GM12878 (cell line): ENCODE results near the gene LMTK2. TPM values are rescaled to one million over a fixed set of nuclear protein-coding genes. Genes with fewer than 3 reads are reported as not detected.

ENCODE experiments used
- E2F4 ChIP-seq: IDR thresholded peaks from 2 replicates; pipeline ENCODE4 v1.6.1; 2012; ENCODE audit warnings: low read depth, low read length, improper control_type of control experiment
- GABPA ChIP-seq: IDR thresholded peaks from 2 replicates; pipeline ENCODE4 v1.6.1; 2014; ENCODE audit warnings: antibody characterized with exemption, low read depth, mild to moderate bottlenecking, inconsistent platforms
- IKZF2 ChIP-seq, 2 experiments: fragments of 450-650 bp; IDR thresholded peaks; 2 replicates each; pipeline ENCODE4 v1.6.1; 2017; ENCODE audit warnings: mild to moderate bottlenecking in 2 of 2, moderate library complexity in 2 of 2
- KDM1A ChIP-seq: fragments of 200-600 bp; sonication (generic); IDR thresholded peaks from 2 replicates; pipeline ENCODE4 v1.6.1; 2016; ENCODE audit warnings: borderline replicate concordance
- LARP7 ChIP-seq: fragments of 450-650 bp; IDR thresholded peaks from 2 replicates; pipeline ENCODE4 v1.6.1; 2017; ENCODE audit warnings: mild to moderate bottlenecking
- MTA2 ChIP-seq: fragments of 450-650 bp; IDR thresholded peaks from 2 replicates; pipeline ENCODE4 v1.6.1; 2016; ENCODE audit warnings: low read depth, mild to moderate bottlenecking, moderate library complexity
- MYC ChIP-seq: IDR thresholded peaks from 2 replicates; pipeline ENCODE4 v1.6.1; 2011; ENCODE audit warnings: mild to moderate bottlenecking, low read length, moderate library complexity, inconsistent platforms; ENCODE audit not compliant: insufficient read depth, insufficient replicate concordance, insufficient read length, severe bottlenecking
- NBN ChIP-seq: fragments of 450-650 bp; IDR thresholded peaks from 2 replicates; pipeline ENCODE4 v1.6.1; 2016
- NR2C1 ChIP-seq: fragments of 450-650 bp; IDR thresholded peaks from 2 replicates; pipeline ENCODE4 v1.6.1; 2017; ENCODE audit warnings: antibody characterized with exemption, mild to moderate bottlenecking, moderate library complexity
- NR2C2 ChIP-seq: IDR thresholded peaks from 2 replicates; pipeline ENCODE4 v1.6.1; 2011; ENCODE audit warnings: borderline replicate concordance, low read depth; ENCODE audit not compliant: control insufficient read depth, insufficient read length
- PKNOX1 ChIP-seq: fragments of 450-650 bp; IDR thresholded peaks from 2 replicates; pipeline ENCODE4 v1.6.1; 2016; ENCODE audit warnings: mild to moderate bottlenecking
- RAD21 ChIP-seq: IDR thresholded peaks from 2 replicates; pipeline ENCODE4 v1.6.1; 2011; ENCODE audit warnings: mild to moderate bottlenecking, low read depth, low read length, moderate library complexity; ENCODE audit not compliant: insufficient read depth
- USF2 ChIP-seq: IDR thresholded peaks from 2 replicates; pipeline ENCODE4 v1.6.1; 2011; ENCODE audit warnings: low read depth, low read length, improper control_type of control experiment, borderline replicate concordance
- ZBTB11 ChIP-seq: fragments of 450-650 bp; formaldehyde crosslinking; IDR thresholded peaks from 2 replicates; pipeline ENCODE4 v1.5.0; 2022; ENCODE audit warnings: mild to moderate bottlenecking, missing genetic modification characterization
- ZBTB33 ChIP-seq: fragments of 450-650 bp; IDR thresholded peaks from 2 replicates; pipeline ENCODE4 v1.6.1; 2017; ENCODE audit warnings: mild to moderate bottlenecking
- ZBTB4 ChIP-seq: fragments of 450-650 bp; formaldehyde crosslinking; IDR thresholded peaks from 2 replicates; pipeline ENCODE4 v1.4.0; 2022; ENCODE audit warnings: mild to moderate bottlenecking, moderate library complexity
- polyA plus RNA-seq, 11 experiments: library from polyadenylated mRNA; depleted of rRNA in 4 of 11; unstranded in 6 of 11; stranded (reverse) in 5 of 11; fragments of >200 nt; fragmentation: Nextera tagmentation in 4 of 11; fragmentation: Illumina TruSeq in 1 of 11; extraction: Ambion mirVana in 4 of 11; extraction: Trizol in 1 of 11; gene quantifications; 1 replicate in 1 of 11; 2 replicates in 10 of 11; pipeline versions ENCODE4 v1.2.1 to v1.2.3, GENCODE V29; 2011 to 2016; ENCODE audit warnings: inconsistent platforms in 2 of 11, missing spikeins in 2 of 11, low read depth in 1 of 11
- total RNA-seq, 4 experiments: library from RNA; depleted of rRNA in 3 of 4; stranded (reverse); fragments of >200 nt in 3 of 4; fragmentation: Illumina TruSeq in 1 of 4; extraction: Trizol in 1 of 4; gene quantifications; 2 replicates each; pipeline versions ENCODE4 v1.2.1 to v1.2.3, GENCODE V29; 2013 to 2021

LMTK2 gene
- total and polyA plus RNA-seq, 10 of the 15 experiments (the other 5 are each of a cell fraction or from before 2014, with no cell fraction given), result 0.68 to 8.7 (median 4.6) TPM

GRCh38 chr7:98106647-98107312, at the start of gene LMTK2 (continued):
- TF ChIP-seq KDM1A (no peak), PKNOX1 (peak; percentile 100), E2F4 (0 out of 2 replicates have a peak, but pooled peaks have one; percentile 30), NBN (peak; percentile 52), IKZF2 (IDR thresholded peaks at IDR 0.05) (peak; percentile 12 to 29; a peak in 1 of 4 replicates), NR2C1 (no peak), MTA2 (no peak), MYC (no peak), ZBTB33 (peak; percentile 45; the same call in 1 of the 2 replicates), GABPA (no peak), USF2 (peak; percentile 83), ZBTB11 (CRISPR knock-in tag) (no peak), ZBTB4 (no peak), RAD21 (peak; percentile 76), NR2C2 (no peak), LARP7 (peak; percentile 95)
